Measurements from ENCODE around the gene GJB5.

The GJB5 gene

GRCh38 chr1:34715139-34715538, 39.7 kb upstream of the GJB5 start:
- Histone ChIP-seq H3K79me2 (ENCODE audit: insufficient read depth, low read length) (no peaks in the 10 kb centered on the region), H2AFZ (ENCODE audit: low read depth, low read length, severe bottlenecking) (no peak overlapping the region), H3K4me2 (ENCODE audit: low read depth, low read length, poor library complexity, severe bottlenecking) (no peak overlapping the region), H3K9ac (ENCODE audit: low read length) (no peak overlapping the region), H4K20me1 (ENCODE audit: low read depth, low read length) (no peaks in the 10 kb centered on the region), H3K9me3 (ENCODE audit: insufficient read depth, low read length) (no peaks in the 10 kb centered on the region), H3K27me3 (ENCODE audit: low read length) (no peaks in the 10 kb centered on the region), H3K4me3 (ENCODE audit: insufficient read depth, low read length, poor library complexity, severe bottlenecking) (no peak overlapping the region), H3K36me3 (ENCODE audit: low read length) (no peaks in the 10 kb centered on the region), H3F3A (ENCODE audit: insufficient read depth) (no peaks in the 10 kb centered on the region), H3K27ac (ENCODE audit: low read depth, low read length) (no peak overlapping the region), H3K9me2 (replicated peaks; ENCODE audit: insufficient read depth, low read length) (no peaks in the 10 kb centered on the region)
- no peak for TF ChIP-seq EZH2phosphoT487 (conservative IDR thresholded peaks at IDR 0.05; ENCODE audit: low read length)
- TF ChIP-seq, protein P1, sequence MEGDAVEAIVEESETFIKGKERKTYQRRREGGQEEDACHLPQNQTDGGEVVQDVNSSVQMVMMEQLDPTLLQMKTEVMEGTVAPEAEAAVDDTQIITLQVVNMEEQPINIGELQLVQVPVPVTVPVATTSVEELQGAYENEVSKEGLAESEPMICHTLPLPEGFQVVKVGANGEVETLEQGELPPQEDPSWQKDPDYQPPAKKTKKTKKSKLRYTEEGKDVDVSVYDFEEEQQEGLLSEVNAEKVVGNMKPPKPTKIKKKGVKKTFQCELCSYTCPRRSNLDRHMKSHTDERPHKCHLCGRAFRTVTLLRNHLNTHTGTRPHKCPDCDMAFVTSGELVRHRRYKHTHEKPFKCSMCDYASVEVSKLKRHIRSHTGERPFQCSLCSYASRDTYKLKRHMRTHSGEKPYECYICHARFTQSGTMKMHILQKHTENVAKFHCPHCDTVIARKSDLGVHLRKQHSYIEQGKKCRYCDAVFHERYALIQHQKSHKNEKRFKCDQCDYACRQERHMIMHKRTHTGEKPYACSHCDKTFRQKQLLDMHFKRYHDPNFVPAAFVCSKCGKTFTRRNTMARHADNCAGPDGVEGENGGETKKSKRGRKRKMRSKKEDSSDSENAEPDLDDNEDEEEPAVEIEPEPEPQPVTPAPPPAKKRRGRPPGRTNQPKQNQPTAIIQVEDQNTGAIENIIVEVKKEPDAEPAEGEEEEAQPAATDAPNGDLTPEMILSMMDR (IDR thresholded peaks at IDR 0.05; ENCODE audit: insufficient read depth, low read length, poor library complexity, severe bottlenecking), result no peak

- Histone ChIP-seq H3K9me2 (replicated peaks; ENCODE audit: insufficient read depth, low read length) (no peaks in the 10 kb centered on the region), H4K20me1 (ENCODE audit: low read depth, low read length) (no peaks in the 10 kb centered on the region), H3F3A (ENCODE audit: insufficient read depth) (no peaks in the 10 kb centered on the region), H3K4me3 (ENCODE audit: insufficient read depth, low read length, poor library complexity, severe bottlenecking) (no peak overlapping the region), H3K79me2 (ENCODE audit: insufficient read depth, low read length) (no peaks in the 10 kb centered on the region), H3K4me2 (ENCODE audit: low read depth, low read length, poor library complexity, severe bottlenecking) (no peak overlapping the region), H3K27me3 (ENCODE audit: low read length) (no peaks in the 10 kb centered on the region), H2AFZ (ENCODE audit: low read depth, low read length, severe bottlenecking) (no peak overlapping the region), H3K9me3 (ENCODE audit: insufficient read depth, low read length) (no peaks in the 10 kb centered on the region), H3K27ac (ENCODE audit: low read depth, low read length) (no peak overlapping the region), H3K36me3 (ENCODE audit: low read length) (no peaks in the 10 kb centered on the region), H3K9ac (ENCODE audit: low read length) (no peak overlapping the region)
- TF ChIP-seq, protein P1 (IDR thresholded peaks at IDR 0.05; ENCODE audit: insufficient read depth, low read length, poor library complexity, severe bottlenecking), result no peak
- TF ChIP-seq EZH2phosphoT487 (conservative IDR thresholded peaks at IDR 0.05; ENCODE audit: low read length), result no peak
These were observed 33.6 kb upstream of the GJB5 start for GRCh38 chr1:34721241-34721640.

GRCh38 chr1:34721646-34722355, 33.0 kb upstream of the GJB5 start:
- H3K9me2 ChIP-seq (replicated peaks; ENCODE audit: insufficient read depth, low read length), result no peaks in the 10 kb centered on the region
- no peak for TF ChIP-seq EZH2phosphoT487 (conservative IDR thresholded peaks at IDR 0.05; ENCODE audit: low read length)
- TF ChIP-seq, protein P1 (IDR thresholded peaks at IDR 0.05; ENCODE audit: insufficient read depth, low read length, poor library complexity, severe bottlenecking), result no peak
- H3K4me3 ChIP-seq (ENCODE audit: insufficient read depth, low read length, poor library complexity, severe bottlenecking), result no peak overlapping the region
- H3F3A ChIP-seq (ENCODE audit: insufficient read depth), result no peaks in the 10 kb centered on the region
- H3K4me2 ChIP-seq (ENCODE audit: low read depth, low read length, poor library complexity, severe bottlenecking), result no peak overlapping the region
- no peaks in the 10 kb centered on the region for H3K9me3 ChIP-seq (ENCODE audit: insufficient read depth, low read length)
- H4K20me1 ChIP-seq (ENCODE audit: low read depth, low read length), result no peaks in the 10 kb centered on the region
- H3K27me3 ChIP-seq (ENCODE audit: low read length), result no peaks in the 10 kb centered on the region
- no peak overlapping the region for H3K9ac ChIP-seq (ENCODE audit: low read length)
- H3K36me3 ChIP-seq (ENCODE audit: low read length), result no peaks in the 10 kb centered on the region
- no peaks in the 10 kb centered on the region for H3K79me2 ChIP-seq (ENCODE audit: insufficient read depth, low read length)
- no peak overlapping the region for H3K27ac ChIP-seq (ENCODE audit: low read depth, low read length)
- no peak overlapping the region for H2AFZ ChIP-seq (ENCODE audit: low read depth, low read length, severe bottlenecking)
